Measurements from ENCODE around the gene OLFM1.
"Not testable (repeated sequence)": the region's sequence is repeated elsewhere in the genome, so short reads cannot be mapped to it uniquely, and the experiment has no call there.

OLFM1 gene

DNA sequence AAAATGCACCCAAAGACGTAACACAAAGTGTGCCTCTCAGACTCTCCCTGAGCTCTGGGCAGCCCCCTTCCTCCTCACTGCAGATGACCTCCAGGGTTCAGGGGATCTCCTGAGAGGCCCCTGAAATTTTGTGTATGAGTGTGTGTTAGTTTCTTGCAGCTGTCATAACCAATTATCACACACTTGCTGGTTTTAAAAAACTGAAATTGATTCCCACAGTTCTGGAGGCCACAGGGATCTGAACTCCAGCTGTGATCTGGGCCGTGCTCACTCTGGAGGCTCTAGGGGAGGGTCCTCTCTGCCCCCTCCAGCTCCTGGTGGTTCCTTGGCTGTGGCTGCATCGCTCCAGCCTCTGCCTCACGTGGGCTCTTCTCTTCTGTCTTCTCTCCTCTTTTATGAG, 58.8 kb downstream of the OLFM1 start:
- DNase-seq (ENCODE audit: extremely low spot score, insufficient read length, low read depth): no peak

DNA sequence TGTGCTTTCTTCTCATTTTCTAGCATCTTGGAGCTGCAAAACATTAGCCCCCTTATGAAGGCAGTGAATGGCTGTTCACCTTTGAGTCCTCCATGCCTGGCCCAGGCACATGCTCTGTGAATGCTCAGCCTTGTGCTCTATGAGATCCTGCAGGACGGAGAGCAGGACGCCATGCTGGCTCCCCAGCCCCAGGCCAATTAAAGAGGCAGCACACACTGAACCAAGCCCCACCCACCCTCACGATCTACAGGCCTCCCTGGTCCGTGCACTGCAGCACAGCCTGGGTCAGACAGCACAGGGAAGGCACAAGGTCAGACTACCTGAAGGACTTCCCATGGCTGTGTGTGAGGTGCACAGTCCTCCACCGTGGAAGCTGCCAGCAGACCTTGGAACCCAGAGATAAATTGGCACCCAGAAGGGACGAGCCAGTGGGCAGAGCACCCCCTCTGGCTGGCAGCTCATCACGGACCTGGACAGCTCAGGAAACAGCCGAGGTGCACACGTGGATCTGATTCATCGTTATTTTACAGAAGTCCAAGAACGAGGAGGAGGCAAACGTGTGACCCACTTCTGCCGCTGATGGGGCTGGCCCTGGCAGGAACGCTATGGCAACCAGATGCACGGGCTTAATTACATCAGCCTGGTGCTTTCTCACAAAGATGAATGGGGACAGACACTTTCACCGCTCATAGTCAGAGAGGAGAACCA, 59.5 kb downstream of the OLFM1 start:
- DNase-seq (ENCODE audit: extremely low spot score, insufficient read length, low read depth) (no peak), FAIRE-seq (no peak)

More for the DNA sequence above, 58.8 kb downstream of the OLFM1 start:
- FAIRE-seq: no peak

GRCh38 chr9:135147474-135147805, 60.0 kb downstream of the OLFM1 start:
- no peak for FAIRE-seq
- DNase-seq (ENCODE audit: extremely low spot score, insufficient read length, low read depth): no peak

GRCh38 chr9:135147938-135148337, 60.5 kb downstream of the OLFM1 start:
- DNase-seq (ENCODE audit: extremely low spot score, insufficient read length, low read depth) (no peak), FAIRE-seq (no peak)

DNA sequence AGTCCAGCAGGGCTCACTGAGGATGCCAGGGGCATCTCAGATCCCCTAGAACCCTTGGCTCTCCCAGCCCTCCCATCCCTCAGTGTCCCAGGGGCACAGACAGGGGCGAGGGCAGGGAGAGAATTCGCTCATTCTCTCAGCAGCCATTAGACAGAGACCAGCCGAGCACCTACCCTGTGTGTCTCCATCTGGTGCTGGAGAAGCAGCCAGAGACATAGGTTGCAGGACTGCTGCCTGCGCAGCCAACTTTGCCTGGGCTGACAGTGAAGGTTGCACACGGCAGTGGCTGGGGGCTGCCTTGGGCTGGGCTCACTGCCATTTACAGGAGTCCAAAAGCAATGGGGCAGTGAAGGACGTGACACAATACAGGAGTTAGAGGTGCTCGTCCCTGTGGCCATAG, 60.9 kb downstream of the OLFM1 start:
- FAIRE-seq: no peak

GRCh38 chr9:135149901-135150300, 62.4 kb downstream of the OLFM1 start:
- not testable (repeated sequence) for FAIRE-seq

More for the DNA sequence above, 60.9 kb downstream of the OLFM1 start:
- DNase-seq (ENCODE audit: extremely low spot score, insufficient read length, low read depth): no peak

GRCh38 chr9:135150981-135151380, 63.5 kb downstream of the OLFM1 start:
- FAIRE-seq (no peak), DNase-seq (ENCODE audit: extremely low spot score, insufficient read length, low read depth) (no peak)

More at GRCh38 chr9:135149901-135150300, 62.4 kb downstream of the OLFM1 start:
- DNase-seq (ENCODE audit: extremely low spot score, insufficient read length, low read depth): not testable (repeated sequence)

GRCh38 chr9:135151757-135152613, 64.5 kb downstream of the OLFM1 start:
- no peak for FAIRE-seq
- no peak for DNase-seq (ENCODE audit: extremely low spot score, insufficient read length, low read depth)

DNA sequence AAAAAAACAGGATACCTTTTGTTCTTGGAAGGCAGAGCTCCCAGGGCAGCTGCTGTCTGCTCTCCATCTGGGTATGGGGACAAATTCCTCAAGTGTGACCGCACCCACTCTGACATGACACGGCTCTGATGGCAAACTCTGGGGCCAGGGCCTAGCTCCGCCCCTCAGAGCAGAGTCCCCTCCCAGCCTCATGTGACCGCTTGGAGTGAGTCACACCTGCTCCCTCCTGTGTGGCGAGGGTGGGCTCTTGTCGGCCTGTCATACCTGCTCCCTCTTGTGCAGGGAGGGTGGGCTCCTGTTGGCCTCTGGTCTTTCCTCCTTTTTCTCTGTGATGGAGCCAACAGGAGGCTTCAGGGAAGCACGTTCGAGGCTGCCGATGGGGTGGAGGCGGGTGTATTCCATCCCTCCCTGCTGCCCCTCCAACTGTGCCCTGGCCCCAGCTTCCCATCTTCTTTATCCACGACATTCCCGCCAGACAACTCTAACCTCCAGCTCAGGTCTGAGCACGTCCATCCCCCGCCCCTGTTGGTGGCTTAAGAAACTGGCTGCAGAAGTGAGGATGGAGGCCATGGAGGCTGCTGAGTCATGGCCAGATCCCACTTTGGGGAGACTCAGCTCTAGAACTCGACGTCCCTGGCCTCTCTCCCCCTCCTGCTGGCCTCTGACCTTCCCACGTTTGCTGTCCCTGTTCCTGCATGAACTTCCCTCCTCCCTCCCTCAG, 65.3 kb downstream of the OLFM1 start:
- DNase-seq (ENCODE audit: extremely low spot score, insufficient read length, low read depth): no peak

GRCh38 chr9:135154050-135154615, 66.7 kb downstream of the OLFM1 start:
- no peak for DNase-seq (ENCODE audit: extremely low spot score, insufficient read length, low read depth)
- FAIRE-seq: no peak

More for the DNA sequence above, 65.3 kb downstream of the OLFM1 start:
- FAIRE-seq: no peak

DNA sequence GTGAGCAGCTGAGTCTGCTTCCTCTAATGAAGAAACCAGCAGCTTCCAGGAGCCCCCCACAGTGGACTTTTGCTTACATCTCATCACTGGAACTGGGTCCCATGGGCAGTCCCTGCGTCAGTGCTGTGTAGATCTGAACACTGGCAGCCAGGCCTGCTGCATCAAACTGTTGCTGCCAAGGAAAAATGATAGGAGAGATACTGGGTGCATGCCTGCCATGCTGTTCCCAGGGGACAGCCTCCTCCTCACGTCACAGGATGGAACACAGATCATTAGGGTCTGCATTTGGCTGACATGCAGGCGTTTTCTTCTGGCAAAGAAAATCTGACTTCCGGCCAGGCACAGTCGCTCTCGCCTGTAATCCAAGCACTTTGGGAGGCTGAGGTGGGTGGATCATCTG, 67.9 kb downstream of the OLFM1 start:
- no peak for FAIRE-seq
- DNase-seq (ENCODE audit: extremely low spot score, insufficient read length, low read depth): no peak

DNA sequence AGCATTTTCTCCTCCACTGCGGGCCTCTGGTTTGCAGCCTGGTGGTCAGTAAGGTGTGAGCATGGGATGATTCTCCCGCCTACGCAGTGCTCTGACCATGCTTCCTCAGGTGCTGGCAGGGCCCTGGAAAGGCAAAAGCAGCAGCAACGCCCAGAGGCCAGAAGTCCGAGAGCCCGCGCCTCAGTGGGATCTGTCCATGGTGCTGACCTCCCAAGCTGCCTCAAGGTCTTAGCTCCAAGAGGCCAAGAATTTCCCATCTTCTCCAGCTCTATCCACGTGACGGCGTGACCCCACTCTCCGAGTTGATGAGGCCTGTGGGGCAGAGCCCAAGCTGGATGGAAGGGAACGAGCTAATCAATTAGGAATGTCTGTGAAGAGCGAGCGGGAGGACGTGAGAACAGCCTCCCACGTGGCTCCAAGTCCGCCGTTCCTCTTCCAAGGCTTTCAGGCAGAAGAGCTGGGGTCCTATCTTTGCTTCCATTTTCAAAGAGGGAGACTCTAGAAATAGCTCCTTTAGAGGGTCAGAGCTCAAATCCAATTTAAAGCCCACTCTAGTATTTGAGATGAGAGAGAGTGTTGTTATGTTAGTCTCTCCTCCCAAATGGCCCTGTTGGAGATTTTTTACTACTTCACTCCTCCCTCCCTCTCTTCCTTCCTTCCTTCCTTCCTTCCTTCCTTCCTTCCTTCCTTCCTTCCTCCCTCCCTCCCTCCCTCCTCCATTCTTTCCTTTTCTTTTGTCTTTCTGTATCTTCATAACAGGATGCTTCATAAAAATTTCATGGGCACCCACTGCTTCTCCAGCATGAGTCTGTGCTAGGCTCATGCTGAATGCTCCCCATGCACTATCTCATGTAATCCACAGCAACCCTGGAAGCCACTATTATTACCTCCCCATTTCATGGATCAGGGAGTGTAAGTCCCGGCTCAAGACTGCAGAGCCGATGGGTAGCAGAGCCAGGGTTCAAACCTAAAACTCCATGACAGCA, 69.3 kb downstream of the OLFM1 start:
- no peak for FAIRE-seq
- no peak for DNase-seq (ENCODE audit: extremely low spot score, insufficient read length, low read depth)

DNA sequence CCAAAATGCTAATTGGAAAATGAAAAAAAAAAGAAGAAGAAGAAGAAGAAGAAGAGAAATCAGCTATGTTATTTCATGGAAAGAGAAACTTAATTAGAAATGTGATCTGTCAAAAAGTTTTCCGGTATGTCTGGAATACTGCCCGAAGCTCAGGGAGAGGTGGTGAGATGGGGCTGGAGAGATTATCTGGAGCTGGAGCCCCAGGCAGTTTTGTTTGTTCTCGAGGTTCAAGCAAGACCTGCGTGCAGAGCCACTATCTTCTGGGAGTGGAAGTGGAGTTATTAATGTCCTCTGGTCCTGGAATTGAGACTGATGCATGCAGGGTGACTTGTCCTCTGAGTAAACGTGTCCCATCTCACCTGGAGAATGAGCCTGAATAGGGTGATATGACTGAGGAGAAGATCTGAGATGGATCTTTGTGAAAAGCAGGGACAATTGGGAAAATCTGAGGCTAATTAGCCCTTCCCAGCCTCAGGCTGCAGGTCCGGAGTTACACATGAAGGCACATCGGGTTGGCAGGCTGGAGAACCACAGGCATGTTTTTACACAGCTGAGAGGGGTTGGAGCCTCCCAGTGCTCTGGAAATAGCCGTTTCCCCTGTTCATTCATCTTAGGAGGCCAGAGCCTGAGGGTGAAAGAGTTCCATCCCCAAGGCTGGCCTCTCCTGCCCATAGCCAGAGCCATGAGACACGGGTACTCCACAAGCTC, 70.5 kb downstream of the OLFM1 start:
- FAIRE-seq (no peak), DNase-seq (ENCODE audit: extremely low spot score, insufficient read length, low read depth) (no peak)

DNA sequence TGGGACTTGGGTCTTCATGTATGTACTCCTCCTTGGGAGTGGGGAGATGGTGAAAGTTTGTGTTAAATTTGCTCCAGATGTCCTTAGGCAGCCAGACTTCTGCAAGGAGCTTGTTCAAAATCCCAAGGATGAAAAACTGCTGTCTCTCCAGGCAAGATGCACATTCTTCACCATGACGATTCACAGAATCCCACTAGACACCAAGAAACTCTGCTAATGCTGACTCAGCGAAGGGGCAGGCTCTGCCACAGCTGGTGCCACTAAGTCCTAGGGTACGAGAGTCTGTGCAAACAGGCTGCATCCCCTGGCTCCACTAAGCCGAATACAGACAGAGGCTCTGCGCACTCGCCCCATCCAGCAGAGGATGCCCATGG, 71.1 kb downstream of the OLFM1 start:
- DNase-seq (ENCODE audit: extremely low spot score, insufficient read length, low read depth) (no peak), FAIRE-seq (no peak)

GRCh38 chr9:135159801-135160200, 72.3 kb downstream of the OLFM1 start:
- DNase-seq (ENCODE audit: extremely low spot score, insufficient read length, low read depth) (no peak), FAIRE-seq (no peak)

DNA sequence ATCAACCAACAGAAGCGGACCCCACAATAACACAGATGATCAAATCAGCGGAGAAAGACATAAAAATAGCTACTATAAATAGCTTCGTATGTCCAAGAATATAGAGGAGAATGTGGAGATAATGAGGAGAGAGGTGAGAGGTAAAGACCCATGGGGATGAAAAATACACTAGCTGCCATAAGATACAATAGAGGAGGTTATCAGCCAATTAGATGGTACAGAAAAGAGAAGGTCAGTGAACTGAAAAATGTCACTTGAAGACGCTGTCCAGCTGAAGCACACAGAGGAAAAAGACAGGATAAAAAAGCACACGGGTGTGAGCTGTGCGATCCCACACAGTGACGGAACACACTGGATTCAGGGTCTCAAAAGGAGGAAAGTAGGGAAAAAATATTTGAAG, 73.4 kb downstream of the OLFM1 start:
- no peak for DNase-seq (ENCODE audit: extremely low spot score, insufficient read length, low read depth)

DNA sequence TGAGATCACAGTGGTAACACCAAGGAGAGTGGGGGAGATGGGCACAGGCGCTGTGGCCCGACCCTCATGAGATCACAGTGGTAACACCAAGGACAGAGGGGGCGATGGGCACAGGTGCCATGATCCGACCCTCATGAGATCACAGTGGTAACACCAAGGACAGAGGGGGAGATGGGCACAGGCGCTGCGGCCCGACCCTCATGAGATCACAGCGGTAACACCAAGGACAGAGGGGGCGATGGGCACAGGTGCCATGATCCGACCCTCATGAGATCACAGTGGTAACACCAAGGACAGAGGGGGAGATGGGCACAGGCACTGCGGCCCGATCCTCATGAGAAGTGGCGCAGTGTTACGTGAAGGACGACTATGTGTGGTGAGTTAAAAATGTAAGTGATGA, 75.1 kb downstream of the OLFM1 start:
- not testable (repeated sequence) for DNase-seq (ENCODE audit: extremely low spot score, insufficient read length, low read depth); FAIRE-seq

More for the DNA sequence above, 73.4 kb downstream of the OLFM1 start:
- FAIRE-seq: no peak

- DNase-seq (ENCODE audit: extremely low spot score, insufficient read length, low read depth) (no peak), FAIRE-seq (no peak)
These were observed 75.7 kb downstream of the OLFM1 start for GRCh38 chr9:135163023-135163780.
